22Rv1 (cell line): Measurements from ENCODE around the gene FGD1.

Experiments used
- CTCF ChIP-seq: fragments of 450-650 bp; IDR thresholded peaks from 2 replicates; pipeline ENCODE4 v1.5.1; 2017; ENCODE audit warnings: mild to moderate bottlenecking
- ZFX ChIP-seq: fragments of 450-650 bp; IDR thresholded peaks from 2 replicates; pipeline ENCODE4 v1.6.1; 2017; ENCODE audit warnings: antibody characterized with exemption, borderline replicate concordance

DNA sequence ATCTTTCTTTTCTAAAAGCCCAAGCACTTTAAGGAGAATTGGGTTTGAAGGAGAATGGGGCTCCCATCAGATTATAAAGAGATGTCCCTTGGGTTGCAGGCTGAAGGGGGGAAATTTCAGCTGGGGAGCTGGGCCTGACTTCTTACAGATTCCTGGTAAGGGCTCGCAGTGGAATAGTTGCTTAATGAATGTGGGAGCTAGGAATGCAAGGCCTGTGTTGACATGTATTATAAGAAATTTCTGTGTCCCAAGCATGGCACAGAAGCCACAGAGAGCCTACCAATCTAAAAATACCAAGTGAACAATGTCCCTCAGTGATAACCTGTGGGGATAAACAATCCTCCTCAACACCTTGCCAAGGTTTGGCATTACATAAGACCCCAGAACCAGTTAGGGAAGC, 98.9 kb downstream of the FGD1 start:
- TF ChIP-seq CTCF (no peak), ZFX (no peak)
